ENCODE measurements around the gene PIP5K1B.

The PIP5K1B gene

DNA sequence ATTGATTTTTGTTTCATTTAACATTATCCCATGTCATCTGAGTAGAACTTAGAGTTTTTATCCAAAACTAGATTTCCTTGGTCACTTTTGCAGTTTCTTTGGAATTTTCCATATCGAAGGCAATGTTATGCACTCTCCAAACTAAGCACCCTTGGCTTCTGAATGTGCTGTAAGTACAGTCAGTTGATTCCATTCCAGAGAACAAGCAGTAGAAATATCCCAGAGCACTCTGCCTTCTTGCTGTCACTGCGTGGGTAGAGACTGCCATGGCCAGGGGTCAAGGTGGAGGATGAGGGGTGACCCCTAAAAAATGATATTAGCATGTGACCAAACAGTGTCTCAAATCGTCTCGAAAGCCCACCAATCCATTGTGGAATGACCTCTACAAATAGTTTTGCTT, 36.2 kb downstream of the PIP5K1B start:
- no peak for DNase-seq

DNA sequence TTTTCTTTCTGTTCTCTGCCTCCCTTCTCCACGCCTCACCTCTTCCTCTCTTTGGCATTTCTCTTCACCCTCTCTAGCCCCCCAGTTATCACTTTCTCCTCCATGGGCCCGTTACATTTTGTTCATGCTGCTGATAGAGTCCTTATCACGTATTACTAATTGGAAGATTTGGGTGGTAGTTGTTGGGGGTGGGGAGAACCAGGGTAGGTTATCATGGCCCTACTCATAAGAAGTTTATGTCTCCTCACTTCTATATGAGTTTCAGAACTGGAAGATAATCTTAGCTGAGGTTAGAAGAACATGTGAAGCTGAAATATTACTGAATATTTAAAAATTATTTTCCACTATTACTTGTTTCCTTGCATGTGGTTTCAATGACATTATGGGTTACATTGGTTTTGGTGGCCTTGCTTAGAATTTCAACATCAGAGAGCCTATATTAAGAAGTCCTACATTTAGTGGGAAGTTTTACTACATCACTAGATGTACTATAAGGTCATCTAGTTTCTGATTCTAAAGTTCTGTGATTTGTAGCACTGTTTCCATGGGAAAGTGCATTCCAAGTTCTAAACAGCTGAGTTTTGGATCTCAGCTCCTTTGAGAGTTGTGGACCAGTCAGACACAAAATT, 36.8 kb downstream of the PIP5K1B start:
- no peak for DNase-seq

DNA sequence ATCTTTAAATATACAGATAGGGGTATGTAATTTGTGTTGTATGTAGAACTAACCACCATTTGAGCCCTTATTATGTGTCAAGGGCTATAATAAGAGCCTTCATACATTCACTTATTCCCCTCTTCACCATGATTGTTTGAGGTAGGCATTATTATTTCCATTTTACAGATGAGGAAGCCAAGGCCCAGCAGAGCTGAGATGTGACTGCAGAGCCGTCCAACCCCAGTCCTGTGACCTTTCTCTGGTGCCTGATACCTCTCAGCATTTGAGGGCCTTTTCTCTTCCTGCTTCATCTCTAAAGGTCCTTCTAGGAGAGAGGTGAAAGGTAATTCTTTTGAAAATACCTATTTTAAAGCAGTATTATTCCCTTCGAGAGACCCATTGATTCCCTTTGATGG, 37.3 kb downstream of the PIP5K1B start:
- DNase-seq, result no peak

DNA sequence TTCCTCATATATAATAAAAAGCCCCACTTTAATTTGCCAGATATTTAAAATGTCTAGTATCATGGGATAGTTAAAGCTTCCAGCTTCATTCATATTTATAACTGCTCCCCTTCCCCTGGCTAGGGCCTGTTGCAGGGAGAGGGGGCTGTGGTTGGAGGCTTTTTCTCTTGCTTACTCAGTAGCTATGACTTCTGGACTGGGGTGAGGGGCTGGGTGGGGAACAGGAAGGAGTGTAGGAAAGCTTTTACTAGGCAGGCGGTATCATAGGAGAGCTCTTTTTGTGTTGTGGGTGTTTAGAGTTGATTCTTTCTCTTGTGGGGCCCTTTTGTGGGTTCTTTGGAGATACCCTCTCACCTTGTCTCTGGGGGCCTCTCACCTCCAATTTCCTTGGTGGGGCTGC, 39.4 kb downstream of the PIP5K1B start:
- no peak for DNase-seq

DNA sequence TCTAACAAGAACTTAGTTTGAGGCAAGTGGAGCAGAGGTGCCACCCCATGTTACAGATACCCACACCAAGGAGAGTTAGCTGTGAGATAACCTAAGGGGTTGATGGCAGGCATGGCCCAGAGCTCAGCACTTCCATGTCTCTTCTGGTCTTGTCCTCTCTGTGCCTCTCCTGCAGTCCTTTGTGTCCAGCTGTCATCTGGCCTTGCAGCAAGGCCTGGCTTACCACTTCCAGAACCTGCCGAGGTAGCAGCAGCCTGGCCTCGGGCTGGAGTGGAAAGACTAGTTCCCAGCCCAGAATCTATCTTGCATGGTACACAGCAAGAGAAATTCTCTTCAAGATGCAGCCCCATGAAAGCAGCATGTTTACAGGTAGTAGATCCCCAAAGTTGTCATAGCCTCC, 41.5 kb downstream of the PIP5K1B start:
- DNase-seq, result no peak

DNA sequence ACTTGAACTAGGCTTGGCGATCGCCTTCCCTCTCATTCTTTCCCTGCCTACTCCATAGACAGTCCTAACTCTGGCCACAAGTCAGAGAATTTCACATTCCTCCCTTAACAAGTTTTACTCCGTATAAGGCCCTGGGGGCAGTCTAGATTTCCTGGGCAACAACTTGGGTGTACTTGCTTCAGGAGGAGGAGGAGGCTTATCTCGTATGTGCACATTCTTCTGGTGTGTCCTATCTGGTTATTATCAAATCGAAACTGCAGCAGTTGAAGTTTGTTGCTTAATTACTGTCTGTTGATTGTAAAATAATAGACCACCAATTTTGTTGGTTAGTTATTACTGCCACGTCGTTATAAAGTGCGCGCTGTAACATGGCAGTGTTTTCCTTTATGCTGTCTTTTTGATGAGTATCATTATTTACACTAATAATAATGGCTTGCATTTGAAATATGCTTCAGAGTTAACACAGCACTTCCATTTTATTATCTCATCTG, 42.0 kb downstream of the PIP5K1B start:
- DNase-seq, result no peak

DNA sequence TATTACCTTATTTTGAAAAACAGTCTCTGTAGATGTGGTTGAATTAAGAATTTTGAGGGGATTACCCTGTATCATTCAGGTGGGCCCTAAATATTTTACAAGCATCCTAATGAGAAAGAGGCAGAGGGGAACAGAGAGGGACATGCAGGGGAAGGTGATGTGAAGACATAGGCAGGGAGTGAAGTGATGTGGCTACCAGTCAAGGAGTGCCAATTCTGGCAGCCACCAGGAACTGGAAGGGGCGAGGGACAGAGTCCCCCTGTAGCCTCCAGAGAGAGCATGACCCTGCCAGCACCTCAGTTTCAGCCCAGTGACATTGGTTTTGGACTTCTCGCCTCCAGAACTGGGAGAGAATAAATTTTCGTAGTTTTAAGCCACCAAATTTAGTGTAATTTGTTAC, 44.1 kb downstream of the PIP5K1B start:
- DNase-seq, result no peak

DNA sequence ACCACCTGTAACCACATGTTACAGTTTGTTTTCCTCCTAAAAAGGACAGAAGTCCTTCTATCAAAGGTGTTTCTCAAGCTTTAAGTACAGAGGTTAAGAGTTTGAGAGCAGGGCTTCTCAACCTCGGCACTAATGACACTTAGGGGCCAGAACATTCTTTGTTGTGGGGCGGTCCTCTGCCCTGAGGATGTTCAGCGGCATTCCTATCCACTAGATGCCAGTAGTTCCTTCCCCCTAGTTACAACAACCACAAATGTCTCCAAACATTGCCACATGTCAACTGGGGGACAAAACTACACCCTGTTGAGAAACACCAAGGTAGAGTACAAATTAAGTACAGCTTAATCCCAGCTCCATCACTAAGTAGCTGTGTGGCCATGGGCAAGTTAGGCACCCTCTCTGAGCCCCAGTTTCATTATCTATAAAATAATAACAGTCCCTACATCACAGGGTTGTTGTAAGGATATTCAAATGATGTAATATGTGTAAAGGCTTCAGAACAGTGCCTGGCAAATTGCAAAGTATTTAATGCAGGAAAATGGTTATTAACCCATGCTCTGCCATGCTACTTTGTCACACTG, 44.6 kb downstream of the PIP5K1B start:
- DNase-seq, result no peak

DNA sequence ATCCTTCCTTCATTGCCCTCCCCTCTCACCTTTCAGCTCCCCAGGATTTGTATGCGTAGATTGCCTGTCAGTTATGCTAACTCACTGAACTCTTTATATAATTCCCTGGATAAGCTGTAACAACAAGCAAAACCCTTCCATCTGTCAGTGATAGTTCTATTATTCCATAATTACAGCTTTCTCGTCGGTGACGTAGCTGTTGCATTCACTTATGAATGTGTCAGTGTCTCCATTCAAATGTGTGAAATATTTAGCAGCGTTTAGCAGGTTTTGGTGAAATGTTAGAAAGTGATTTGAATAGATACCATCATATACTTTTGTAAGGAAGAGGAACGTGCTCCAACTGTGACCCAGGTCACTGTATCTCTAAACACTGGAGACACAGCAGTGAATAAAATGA, 45.2 kb downstream of the PIP5K1B start:
- no peak for DNase-seq

DNA sequence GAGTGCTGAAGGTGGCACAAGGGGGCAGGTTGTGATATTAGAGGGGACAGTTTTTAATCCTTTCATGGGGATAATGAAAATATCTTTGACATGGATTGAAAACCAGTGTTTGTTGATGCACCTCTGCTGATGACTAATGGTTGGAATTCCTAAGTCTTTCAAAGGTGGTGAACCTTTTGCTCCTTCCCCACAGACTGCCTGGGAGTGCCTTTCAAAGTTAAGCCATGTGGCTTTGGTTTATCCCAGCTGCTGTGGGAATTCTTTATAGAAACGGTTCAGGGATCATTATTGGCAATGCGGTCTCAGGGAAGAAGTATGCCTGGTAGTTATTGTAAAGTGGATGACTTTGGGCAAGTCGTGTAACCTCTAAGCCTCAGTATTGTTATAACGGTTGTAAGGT, 45.7 kb downstream of the PIP5K1B start:
- no peak for DNase-seq

DNA sequence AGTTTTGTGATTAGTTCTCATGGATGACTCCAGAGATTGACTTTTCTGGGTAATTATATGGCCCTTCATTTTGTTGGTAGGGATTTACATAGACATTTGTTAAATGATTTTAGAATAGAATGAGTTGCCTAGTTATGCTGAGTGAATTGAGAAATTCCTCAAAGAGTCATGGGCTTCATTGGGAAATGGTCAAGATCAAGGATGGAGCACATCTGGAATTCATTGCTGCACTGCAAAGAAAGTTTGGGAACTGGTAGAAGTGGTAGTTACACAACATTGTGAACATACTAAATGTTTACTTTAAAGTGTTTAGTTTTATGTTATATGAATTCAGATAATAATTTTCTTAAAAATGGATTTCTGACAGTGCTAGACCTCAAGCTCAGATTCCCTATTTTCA, 46.5 kb downstream of the PIP5K1B start:
- no peak for DNase-seq

DNA sequence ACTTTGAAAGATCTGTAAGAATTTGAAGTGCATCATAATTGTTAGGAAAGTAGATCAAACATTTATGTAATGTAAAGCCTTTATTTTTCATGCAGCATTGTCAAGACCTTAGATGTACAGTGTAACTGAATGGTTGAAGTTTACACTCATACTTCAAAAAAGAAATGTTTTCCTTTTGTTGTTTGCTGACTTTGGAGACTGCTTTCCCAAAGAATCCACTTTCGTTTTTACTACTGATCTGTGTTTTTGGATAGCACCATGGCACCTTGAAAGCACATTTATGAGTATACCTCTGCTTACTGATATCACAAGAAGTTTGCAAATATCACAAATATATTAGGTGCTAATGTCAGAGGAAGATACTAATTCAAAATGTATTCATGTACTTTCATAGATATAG, 50.0 kb downstream of the PIP5K1B start:
- no peak for DNase-seq

DNA sequence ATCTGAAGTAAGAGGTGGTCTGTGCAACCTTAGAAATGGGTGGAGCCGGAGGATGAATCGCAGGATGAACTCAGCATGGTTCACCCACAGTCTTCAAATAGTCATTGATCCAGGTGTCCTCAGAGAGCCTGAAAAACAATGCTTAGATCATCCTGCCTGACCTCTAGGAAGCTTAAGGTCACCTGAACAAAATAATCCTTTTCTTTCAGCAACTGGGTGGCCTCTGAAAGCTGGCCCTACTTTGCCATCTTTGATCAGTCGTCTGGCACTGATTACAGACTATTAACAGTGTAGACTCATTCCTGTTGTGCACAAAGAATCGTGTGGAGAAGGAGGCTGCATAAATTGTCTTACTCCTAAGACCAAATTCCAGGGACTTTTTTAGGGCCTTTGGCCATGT, 50.7 kb downstream of the PIP5K1B start:
- DNase-seq, result no peak

DNA sequence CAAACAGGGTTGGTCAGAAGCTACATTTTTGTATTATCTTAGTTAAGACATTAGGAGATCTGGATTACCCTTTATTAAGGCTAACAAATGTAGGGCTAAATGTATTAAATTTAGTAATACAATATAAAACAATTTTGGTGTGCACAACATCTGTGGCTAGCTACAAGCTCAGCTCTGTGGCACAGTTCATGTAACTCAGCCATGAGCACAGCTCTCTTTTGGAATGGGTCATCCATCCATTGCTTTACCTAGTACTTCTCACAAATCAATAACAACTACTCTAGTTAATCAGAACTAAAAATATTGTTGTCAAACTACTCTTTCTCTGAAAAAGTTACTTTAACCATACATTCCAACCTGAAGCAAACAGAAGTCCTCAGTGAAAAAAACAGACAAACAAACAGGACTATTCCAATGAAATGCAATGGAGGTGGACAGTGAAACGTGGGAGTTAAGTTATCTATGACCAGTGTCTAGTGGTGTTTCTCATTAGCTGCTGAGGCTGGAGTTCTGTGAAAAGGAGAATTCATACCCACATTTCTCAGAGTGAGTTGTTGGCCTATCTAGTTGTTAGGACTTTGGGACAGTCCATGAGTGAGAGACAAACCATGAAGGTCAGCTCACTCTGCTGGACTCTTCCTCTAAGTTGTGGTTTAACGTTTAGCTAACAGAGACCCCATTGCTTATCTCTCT, 55.1 kb downstream of the PIP5K1B start:
- no peak for DNase-seq

DNA sequence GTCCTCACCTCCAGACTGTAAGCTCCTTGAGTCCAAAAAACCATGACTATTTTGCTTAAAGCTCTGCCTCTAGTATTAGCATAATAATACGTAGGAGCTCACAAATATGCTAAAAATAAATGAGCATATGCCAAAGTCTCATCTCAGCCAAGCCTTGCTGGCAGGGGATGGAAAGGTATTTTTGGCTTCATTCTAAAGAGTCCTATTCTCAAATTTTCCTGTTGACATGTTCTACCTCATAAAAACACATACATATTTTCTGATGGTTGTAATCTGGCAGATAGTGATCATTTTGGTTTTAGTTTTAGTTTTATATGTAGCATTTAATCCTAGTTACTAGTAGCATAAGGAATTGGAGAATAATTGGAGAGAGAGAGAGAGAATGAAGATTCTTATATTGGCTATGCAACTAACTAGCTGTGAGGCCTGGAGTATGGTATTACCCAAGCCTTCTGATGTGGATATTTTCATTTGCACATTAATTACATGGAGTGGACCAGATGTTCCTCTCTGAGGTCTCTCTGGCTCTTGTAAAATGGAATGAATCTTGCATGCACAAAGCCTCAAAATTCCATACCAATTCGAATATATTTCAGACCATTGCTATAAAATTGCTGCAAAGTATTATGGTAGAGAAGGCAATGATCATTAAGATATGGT, 55.8 kb downstream of the PIP5K1B start:
- no peak for DNase-seq

DNA sequence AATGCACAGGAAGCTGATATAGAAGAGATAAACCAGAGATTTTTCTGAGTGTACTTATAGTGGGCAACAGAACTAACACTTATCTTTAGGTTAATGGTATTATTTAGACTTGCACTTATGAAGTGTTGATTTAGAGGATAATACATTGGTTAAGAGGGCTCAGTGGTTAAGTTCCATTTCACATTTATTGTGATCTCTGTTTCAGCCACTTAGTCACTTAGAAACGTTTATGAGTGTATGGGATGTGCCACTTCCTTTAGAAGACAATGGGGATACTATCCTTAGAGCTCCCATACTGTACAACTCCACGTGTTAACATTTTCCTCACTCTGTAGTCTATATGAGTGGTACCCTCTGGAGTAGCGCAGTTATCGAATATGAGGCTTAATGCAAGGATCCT, 57.5 kb downstream of the PIP5K1B start:
- no peak for DNase-seq

DNA sequence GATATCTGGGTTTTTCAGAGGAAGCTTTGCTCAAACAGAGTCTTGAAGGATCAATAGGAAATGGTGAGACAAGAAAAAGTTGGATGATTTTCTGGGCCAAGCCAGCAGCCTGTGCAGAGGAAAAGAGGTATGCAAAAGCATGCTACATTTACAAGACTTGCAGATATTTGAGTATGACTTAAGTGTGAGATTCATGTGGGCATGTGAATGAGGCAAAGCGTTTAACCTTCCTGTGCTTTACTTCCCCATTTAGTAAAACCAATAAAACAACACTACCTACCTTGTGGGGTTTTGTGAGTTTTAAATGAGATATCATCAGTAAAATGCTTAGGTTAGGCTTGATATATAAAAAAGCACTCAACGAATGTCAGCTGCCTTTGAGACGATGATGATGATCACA, 58.1 kb downstream of the PIP5K1B start:
- DNase-seq, result no peak

DNA sequence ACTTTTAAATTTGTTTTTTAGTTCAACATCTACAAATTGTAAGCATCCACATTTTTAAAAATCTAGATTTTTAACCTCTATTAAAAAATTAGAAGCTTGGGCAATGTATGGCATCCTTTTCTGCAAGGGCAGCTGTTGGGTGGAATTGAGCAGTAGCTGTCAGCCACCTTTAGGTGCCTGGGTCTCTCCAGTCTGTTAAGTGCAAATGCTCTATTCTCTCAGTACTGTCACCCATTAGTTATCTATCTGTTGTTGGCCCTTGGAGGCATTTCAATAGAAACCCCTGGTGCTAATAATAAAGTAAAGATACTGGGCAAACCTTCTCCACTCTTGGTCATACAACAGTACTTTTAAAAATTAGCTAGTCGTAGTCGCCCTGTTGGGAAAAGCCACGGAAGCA, 63.6 kb downstream of the PIP5K1B start:
- no peak for DNase-seq

DNA sequence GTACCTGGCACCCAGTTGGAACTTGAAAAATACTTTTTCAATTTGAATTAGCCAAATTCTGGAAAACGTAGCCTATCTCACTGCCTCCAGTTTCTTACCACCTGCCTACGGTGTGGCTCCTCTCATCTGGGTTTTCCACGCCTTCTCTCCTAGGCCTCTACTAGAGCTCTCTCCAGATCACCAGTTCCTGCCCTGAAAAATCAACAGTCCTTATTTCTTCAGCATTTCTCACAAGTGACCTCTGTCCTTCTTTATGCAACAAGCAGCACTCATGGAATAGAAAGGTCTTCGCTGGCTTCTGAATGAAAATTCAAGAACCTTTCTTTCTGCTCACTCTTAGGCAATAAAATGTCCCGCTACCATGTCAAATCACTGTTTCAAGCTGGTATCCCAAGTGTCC, 64.8 kb downstream of the PIP5K1B start:
- DNase-seq, result no peak

DNA sequence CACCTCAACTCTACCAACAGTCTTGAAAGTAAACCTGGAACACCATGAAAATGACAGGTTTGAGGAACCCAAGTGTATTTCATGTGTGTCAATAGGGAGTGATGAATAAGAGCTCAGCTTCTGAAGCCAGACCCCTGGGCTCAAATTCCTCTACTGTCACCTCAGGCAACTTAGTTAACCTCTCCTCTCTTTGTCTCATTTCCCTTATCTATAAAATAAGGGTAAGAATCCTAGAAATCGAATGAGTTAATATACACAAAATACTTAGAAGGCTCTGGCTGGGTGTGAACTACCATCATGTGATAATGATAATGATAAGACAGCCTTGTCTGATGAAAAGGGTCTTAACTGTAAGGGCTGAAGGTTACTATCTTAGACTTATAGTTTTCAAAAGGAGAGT, 66.3 kb downstream of the PIP5K1B start:
- DNase-seq, result no peak

DNA sequence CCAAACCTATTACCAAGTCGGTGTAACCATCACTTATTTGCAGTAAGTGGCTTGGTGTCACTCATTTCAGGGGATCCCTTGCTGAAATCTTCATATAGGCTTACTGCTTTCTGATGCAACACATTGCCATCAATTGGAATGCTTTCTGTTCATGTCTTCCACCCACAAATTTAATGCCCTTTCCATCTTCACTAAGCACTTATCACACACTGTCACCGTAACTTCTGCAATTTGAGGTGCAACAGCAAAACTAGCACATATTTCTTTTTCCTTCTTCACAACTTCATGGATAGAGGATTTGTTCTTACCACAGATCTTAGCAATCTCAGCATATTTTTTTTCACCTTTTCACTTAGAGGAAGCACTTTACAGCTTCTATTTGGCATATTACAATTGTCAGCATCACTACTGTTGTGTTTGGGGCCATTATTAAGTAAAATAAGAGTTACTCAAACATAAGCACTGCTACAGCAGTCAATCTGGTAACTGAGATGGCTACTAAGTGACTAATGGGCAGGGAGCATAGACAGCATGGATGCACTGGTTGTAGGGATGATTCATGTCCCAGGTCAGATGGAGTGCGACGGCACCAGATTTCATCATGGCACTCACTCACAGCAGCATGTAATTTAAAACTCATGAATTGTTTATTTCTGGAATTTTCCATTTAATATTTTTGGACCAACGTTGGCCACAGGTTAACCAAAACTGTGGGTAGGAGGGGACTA, 70.1 kb downstream of the PIP5K1B start:
- no peak for DNase-seq

DNA sequence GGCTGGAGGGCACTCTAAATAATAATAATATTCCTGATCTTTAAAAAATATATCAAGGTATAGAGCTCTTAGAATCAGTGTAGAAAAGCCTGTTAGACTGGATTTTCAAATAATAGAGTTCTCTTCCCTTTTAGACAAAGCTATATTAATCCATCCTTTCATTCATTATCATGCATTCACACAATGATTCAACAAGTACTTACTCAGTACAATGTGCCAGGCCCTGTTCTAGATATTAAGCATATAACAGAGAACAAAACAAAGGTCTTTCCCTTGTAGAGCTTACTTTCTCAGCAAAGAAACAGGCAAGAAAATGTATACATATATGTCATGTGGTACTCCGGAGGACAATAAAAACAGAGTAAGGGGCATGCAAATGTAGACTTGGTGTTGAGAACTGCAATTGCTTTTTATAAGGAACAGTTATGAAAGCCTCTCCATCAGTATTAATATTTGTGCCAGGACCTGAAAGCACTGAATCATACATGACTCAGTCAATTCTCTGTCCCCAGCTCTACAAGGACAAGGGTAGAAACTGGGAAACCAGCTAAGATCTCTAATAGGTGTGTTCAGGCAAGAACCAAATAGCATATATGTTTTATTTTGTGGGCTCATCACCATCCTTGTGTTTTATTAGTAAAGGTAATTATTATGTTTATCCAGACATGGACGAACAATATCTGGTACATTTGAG, 72.2 kb downstream of the PIP5K1B start:
- no peak for DNase-seq

DNA sequence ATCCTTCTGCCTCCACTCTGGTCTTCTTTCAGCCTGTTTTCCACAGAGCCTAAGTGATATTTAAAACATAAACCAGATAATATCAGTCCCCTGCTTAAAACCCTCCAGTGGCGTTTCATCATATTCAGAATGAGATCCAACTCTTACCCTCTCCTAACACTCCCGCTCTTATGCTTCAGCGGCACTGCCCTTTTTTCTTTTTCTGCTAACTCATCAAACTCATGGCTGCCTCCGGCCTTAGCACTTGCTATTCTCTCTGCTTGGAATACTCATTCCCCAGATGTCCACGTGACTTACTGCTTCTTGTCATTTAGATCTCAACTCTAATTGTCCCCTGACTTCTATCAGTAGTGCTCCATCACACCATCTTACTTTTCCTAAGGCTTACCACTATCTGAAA, 73.6 kb downstream of the PIP5K1B start:
- DNase-seq, result no peak
